Gastrocnemius medialis (tissue), 4 donors: ENCODE data around the gene LRCH1. TPM values are rescaled to one million over a fixed set of nuclear protein-coding genes. Genes with fewer than 3 reads are reported as not detected.

Experiments used
- ATAC-seq, 2 donors: fragments of 150-250 bp; one replicate each; pipeline ENCODE4 v1.9.1; 2016
- DNase-seq, 2 donors: peaks; one replicate each; pipeline ENCODE4 v3.0.0-alpha.2; 2019
- H3K27ac ChIP-seq, 4 donors: fragments of 200-600 bp; sonication (generic); 1 replicate in 1 of 4; 2 replicates in 3 of 4; pipeline ENCODE4 v1.5.1; 2016 to 2018; ENCODE audit warnings: mild to moderate bottlenecking in 2 of 4, moderate library complexity in 1 of 4
- H3K27me3 ChIP-seq, 3 donors: fragments of 200-600 bp; sonication (generic) in 2 of 3; 1 replicate in 1 of 3; 2 replicates in 2 of 3; pipeline versions ENCODE4 v1.5.1 to v1.6.0; 2016 to 2019; ENCODE audit warnings: mild to moderate bottlenecking in 1 of 3, moderate library complexity in 1 of 3
- H3K36me3 ChIP-seq, 2 donors: fragments of 200-600 bp; sonication (generic) in 1 of 2; one replicate each; pipeline ENCODE4 v1.5.1; 2017 to 2018
- H3K4me1 ChIP-seq, 2 donors: fragments of 200-600 bp; sonication (generic) in 1 of 2; one replicate each; pipeline ENCODE4 v1.5.1; 2016 to 2017; ENCODE audit warnings: mild to moderate bottlenecking in 2 of 2
- H3K4me3 ChIP-seq, 4 donors: fragments of 200-600 bp; sonication (generic) in 3 of 4; 1 replicate in 1 of 4; 2 replicates in 3 of 4; pipeline ENCODE4 v1.5.1; 2016 to 2019; ENCODE audit warnings: mild to moderate bottlenecking in 2 of 4
- H3K9me3 ChIP-seq, 3 donors: fragments of 200-600 bp; sonication (generic) in 2 of 3; 1 replicate in 1 of 3; 2 replicates in 2 of 3; pipeline ENCODE4 v1.5.1; 2016 to 2019
- POLR2A ChIP-seq, 2 donors: fragments of 450-650 bp; IDR thresholded peaks; one replicate each; pipeline ENCODE4 v1.6.1; 2017; ENCODE audit warnings: antibody characterized with exemption in 2 of 2, mild to moderate bottlenecking in 2 of 2, moderate library complexity in 2 of 2
- in situ Hi-C, 4 donors: fragments of 200-750 bp; cut with MboI; loops; one replicate each; pipeline versions ENCODE4 v1.15.0 to v1.8.0; 2017; ENCODE audit warnings: low sequenced_read_pairs in 4 of 4
- intact Hi-C: fragments of 100-400 bp; cut with DNase I; formaldehyde crosslinking; loops from one replicate; pipeline ENCODE4 v1.15.1; 2023; ENCODE audit warnings: low total_unique reads
- total RNA-seq, 4 donors: library from RNA; depleted of rRNA; stranded (reverse); fragments of >200 nt; gene quantifications; one replicate each; pipeline versions ENCODE4 v1.1.0 to v1.2.3, GENCODE V29; 2016
- TF ChIP-seq, protein P1 (sequence below), 5 experiments: fragments of 450-650 bp in 3 of 5; fragments of 200-600 bp in 2 of 5; sonication (generic) in 2 of 5; IDR thresholded peaks in 4 of 5; conservative IDR thresholded peaks in 1 of 5; 1 replicate in 4 of 5; 2 replicates in 1 of 5; pipeline ENCODE4 v1.5.1; 2016 to 2019; ENCODE audit warnings: antibody characterized with exemption in 5 of 5, mild to moderate bottlenecking in 3 of 5, moderate library complexity in 3 of 5

The LRCH1 gene
- total RNA-seq, 4 donors from 2014 or later: 3.4 to 5.0 (median 3.9) TPM

DNA sequence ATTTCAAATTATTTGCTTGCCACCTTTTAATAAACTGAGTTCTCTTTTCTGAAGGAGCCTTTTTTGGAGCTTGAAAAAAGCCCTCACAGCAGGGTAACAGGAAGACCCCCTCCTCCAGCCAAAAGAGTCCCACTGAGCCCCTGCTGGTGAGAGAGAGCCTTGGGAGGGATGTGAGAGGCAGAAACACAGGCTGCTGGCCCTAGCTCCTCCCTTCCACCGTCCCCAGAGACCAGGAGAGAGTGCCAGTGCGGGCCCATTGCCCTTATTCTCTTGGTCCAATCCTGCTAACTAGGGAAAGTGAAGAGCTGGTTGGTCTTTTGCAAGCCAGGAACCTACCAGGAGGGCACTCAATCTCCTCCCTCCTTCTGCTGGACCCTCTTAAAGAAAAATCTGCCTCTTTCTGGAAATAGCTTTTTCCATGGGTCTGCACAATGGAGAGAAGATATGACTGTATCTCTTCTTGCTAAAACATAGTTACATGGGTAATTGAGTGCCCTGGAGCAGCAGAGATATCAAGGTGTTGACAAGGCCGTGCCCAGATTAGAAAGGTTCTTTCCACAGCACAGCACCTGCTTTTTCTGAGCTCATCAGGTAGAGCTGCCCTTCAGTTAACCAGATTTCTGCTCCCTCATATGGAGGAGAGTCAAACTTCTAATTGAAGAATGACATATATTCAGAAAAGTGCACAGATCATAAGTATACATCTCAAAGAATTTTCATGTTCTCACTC, 113.9 kb downstream of the LRCH1 start:
- no peak overlapping the region for H3K4me3 ChIP-seq
- DNase-seq (no peak), ATAC-seq (no peak)
- in situ Hi-C loops: no loop called here
- peaks cover 25 to 31% of the 10 kb centered on the region in 2 donors for H3K4me1 ChIP-seq
- peak overlapping the region; percentile 12 to 34 (median 26) for H3K27ac ChIP-seq
- no peaks in the 10 kb centered on the region for H3K36me3 ChIP-seq
- no peaks in the 10 kb centered on the region for H3K9me3 ChIP-seq
- TF ChIP-seq, protein P1, sequence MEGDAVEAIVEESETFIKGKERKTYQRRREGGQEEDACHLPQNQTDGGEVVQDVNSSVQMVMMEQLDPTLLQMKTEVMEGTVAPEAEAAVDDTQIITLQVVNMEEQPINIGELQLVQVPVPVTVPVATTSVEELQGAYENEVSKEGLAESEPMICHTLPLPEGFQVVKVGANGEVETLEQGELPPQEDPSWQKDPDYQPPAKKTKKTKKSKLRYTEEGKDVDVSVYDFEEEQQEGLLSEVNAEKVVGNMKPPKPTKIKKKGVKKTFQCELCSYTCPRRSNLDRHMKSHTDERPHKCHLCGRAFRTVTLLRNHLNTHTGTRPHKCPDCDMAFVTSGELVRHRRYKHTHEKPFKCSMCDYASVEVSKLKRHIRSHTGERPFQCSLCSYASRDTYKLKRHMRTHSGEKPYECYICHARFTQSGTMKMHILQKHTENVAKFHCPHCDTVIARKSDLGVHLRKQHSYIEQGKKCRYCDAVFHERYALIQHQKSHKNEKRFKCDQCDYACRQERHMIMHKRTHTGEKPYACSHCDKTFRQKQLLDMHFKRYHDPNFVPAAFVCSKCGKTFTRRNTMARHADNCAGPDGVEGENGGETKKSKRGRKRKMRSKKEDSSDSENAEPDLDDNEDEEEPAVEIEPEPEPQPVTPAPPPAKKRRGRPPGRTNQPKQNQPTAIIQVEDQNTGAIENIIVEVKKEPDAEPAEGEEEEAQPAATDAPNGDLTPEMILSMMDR (IDR thresholded peaks at IDR 0.05 in 4 of 5, conservative IDR thresholded peaks at IDR 0.05 in 1 of 5): no peak
- no peak for TF ChIP-seq POLR2A (IDR thresholded peaks at IDR 0.05)
- intact Hi-C loops: no loop called here
- H3K27me3 ChIP-seq: no peaks in the 10 kb centered on the region

DNA sequence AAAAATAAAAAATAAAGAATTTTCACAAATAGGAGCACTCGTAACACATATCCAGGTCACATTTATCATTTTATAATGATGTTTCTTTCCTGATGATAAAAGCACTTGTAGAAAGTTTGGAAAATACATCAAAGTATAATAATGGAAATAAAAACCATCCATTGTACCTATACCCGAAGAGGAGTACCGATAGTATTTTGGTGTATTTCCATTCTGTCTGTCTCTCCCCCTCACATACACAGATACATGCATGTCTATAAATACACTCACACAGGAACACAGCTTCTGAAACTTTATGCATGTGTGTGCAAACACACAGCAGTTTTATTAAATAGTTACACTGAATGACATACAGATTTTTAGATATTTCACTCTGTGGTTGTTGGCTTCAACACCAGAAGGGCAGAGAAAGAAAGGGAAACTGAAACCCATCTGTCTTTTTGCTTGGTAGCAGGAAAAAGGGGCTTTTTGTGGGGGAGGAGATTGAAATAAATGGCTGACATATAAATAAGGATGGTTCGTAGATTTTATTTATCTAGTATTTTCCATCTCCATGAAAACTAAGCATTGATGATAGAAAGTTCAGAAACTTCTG, 114.8 kb downstream of the LRCH1 start:
- Histone ChIP-seq H3K4me1 (peaks cover 22 to 32% of the 10 kb centered on the region in 2 donors), H3K27me3 (no peaks in the 10 kb centered on the region), H3K36me3 (no peaks in the 10 kb centered on the region), H3K9me3 (no peaks in the 10 kb centered on the region), H3K27ac (peak overlapping the region; percentile 4 to 65 (median 38)), H3K4me3 (peak overlapping the region in 1 of 4 donors; percentile 10)
- no peak for TF ChIP-seq POLR2A (IDR thresholded peaks at IDR 0.05)
- TF ChIP-seq, protein P1 (IDR thresholded peaks at IDR 0.05 in 4 of 5, conservative IDR thresholded peaks at IDR 0.05 in 1 of 5): no peak
- DNase-seq (no peak), ATAC-seq (no peak)
- intact Hi-C loops (no loop called here), in situ Hi-C loops (no loop called here)

DNA sequence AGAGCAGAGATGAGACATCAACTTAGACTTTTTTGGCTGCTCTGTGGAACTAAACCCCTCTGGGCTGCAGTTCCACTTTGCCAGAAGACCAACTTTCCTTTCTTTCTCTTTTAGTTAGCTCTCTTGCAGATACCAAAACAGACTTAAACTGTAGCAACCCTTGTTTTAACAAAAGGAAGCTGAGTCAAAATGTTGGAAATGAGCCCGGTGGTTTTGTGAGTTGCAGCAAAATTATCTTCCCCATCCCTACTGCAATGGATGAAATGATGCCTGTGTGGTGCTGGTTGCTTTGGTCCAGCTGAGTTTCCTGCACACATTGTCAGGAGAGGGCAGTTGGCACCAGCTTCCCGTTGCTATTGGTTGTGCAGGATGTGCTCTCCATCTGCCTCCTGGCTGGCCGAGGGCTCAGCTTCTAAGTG, 115.3 kb downstream of the LRCH1 start:
- TF ChIP-seq POLR2A (IDR thresholded peaks at IDR 0.05): no peak
- TF ChIP-seq, protein P1 (IDR thresholded peaks at IDR 0.05 in 4 of 5, conservative IDR thresholded peaks at IDR 0.05 in 1 of 5): no peak
- in situ Hi-C loops: no loop called here
- no peaks in the 10 kb centered on the region for H3K36me3 ChIP-seq
- peak; percentile 12 to 16 for DNase-seq
- peak overlapping the region; percentile 4 to 65 (median 38) for H3K27ac ChIP-seq
- H3K27me3 ChIP-seq: no peaks in the 10 kb centered on the region
- no peaks in the 10 kb centered on the region for H3K9me3 ChIP-seq
- peaks cover 19 to 32% of the 10 kb centered on the region in 2 donors for H3K4me1 ChIP-seq
- peak; percentile 27 to 40 for ATAC-seq
- peak overlapping the region in 1 of 4 donors; percentile 10 for H3K4me3 ChIP-seq
- intact Hi-C loops: no loop called here

DNA sequence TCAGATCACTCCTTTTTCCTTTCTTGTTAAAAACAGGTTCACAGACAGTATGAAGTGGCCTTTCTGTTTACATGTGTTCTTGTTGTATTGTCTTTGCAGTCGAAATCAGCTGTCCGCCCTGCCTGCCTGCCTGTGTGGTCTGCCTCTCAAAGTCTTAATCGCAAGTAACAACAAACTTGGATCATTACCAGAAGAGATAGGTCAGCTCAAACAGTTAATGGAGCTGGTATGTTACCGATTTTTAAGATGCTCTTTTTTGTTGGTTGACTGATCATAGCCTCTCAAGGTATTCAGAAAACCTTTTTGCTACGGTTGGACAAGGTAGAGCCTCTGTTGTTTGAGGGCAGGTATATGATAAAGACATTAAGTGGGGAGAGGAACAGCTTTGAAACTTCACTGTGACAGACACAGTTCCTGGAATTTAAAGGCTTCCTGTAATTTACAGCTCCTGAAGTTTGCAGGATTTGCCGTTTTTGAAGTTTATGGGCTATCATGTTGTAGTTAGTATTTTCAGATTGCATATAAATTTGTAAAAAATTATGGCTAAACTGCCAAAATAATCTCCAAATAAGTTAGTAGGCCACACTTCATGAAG, 116.1 kb downstream of the LRCH1 start:
- H3K27ac ChIP-seq: no peak overlapping the region
- intact Hi-C loops: no loop called here
- H3K4me3 ChIP-seq: no peak overlapping the region
- no peaks in the 10 kb centered on the region for H3K27me3 ChIP-seq
- ATAC-seq (no peak), DNase-seq (no peak)
- in situ Hi-C loops: no loop called here
- H3K36me3 ChIP-seq: no peaks in the 10 kb centered on the region
- TF ChIP-seq POLR2A (IDR thresholded peaks at IDR 0.05): no peak
- TF ChIP-seq, protein P1 (IDR thresholded peaks at IDR 0.05 in 4 of 5, conservative IDR thresholded peaks at IDR 0.05 in 1 of 5): no peak
- H3K4me1 ChIP-seq: peaks cover 15 to 32% of the 10 kb centered on the region in 2 donors
- no peaks in the 10 kb centered on the region for H3K9me3 ChIP-seq
